Upper lobe of left lung (tissue), 6 donors: ENCODE results near the gene UBE2I. TPM values are rescaled to one million over a fixed set of nuclear protein-coding genes. Genes with fewer than 3 reads are reported as not detected.
A peak's percentile ranks its signal among the peaks of the same experiment; 100 is the strongest.

Source experiments
- ATAC-seq, 2 donors: fragments of 200-7000 bp; cut with Tn5 transposase; one replicate each; pipeline ENCODE4 v1.9.1; 2022; ENCODE audit warnings: mild to moderate bottlenecking in 2 of 2, moderate library complexity in 2 of 2; ENCODE audit not compliant: low FRiP score in 2 of 2
- DNase-seq, 2 donors: peaks; one replicate each; pipeline ENCODE4 v3.0.0-alpha.2; 2019 to 2020
- H3K27ac ChIP-seq, 4 donors: fragments of 200-600 bp; sonication (generic); one replicate each; pipeline ENCODE4 v1.5.1; 2016 to 2019
- H3K27me3 ChIP-seq, 4 donors: fragments of 200-600 bp; sonication (generic); one replicate each; pipeline ENCODE4 v1.5.1; 2017 to 2019
- H3K36me3 ChIP-seq, 4 donors: fragments of 200-600 bp; sonication (generic); one replicate each; pipeline ENCODE4 v1.5.1; 2016 to 2019
- H3K4me1 ChIP-seq, 4 donors: fragments of 200-600 bp; sonication (generic); one replicate each; pipeline ENCODE4 v1.5.1; 2018 to 2019
- H3K4me3 ChIP-seq, 4 donors: fragments of 200-600 bp; sonication (generic); one replicate each; pipeline ENCODE4 v1.5.1; 2017 to 2019; ENCODE audit warnings: mild to moderate bottlenecking in 2 of 4, moderate library complexity in 1 of 4
- H3K9me3 ChIP-seq, 4 donors: fragments of 200-600 bp; sonication (generic); one replicate each; pipeline ENCODE4 v1.5.1; 2018 to 2019
- EP300 ChIP-seq, 4 donors: sonication (generic); formaldehyde crosslinking; IDR thresholded peaks; one replicate each; pipeline ENCODE4 v1.5.1; 2017; ENCODE audit warnings: antibody characterized with exemption in 4 of 4, control low read depth in 2 of 4
- POLR2A ChIP-seq, 4 donors: fragments of 450-650 bp; IDR thresholded peaks; one replicate each; pipeline ENCODE4 v1.5.1; 2016 to 2017; ENCODE audit warnings: antibody characterized with exemption in 4 of 4, mild to moderate bottlenecking in 2 of 4
- POLR2AphosphoS5 ChIP-seq, 2 donors: sonication (generic); formaldehyde crosslinking; IDR thresholded peaks; one replicate each; pipeline ENCODE4 v1.5.1; 2017; ENCODE audit warnings: antibody characterized with exemption in 2 of 2
- WGBS, 2 donors: methylation state at CpG; one replicate each; pipeline ENCODE4 v1.1.5; 2017 to 2018; 5-methylcytosine and 5-hydroxymethylcytosine counted together
- total RNA-seq, 6 donors: library from RNA; depleted of rRNA in 4 of 6; stranded (reverse); fragments of >200 nt in 4 of 6; gene quantifications; one replicate each; pipeline versions ENCODE4 v1.1.0 to v1.2.1, GENCODE V29; 2016 to 2021
- TF ChIP-seq, protein P1 (sequence below), 6 experiments: fragments of 450-650 bp in 4 of 6; fragments of 200-600 bp in 2 of 6; sonication (generic) in 2 of 6; IDR thresholded peaks; one replicate each; pipeline ENCODE4 v1.5.1; 2016 to 2019; ENCODE audit warnings: antibody characterized with exemption in 6 of 6
- donor health status: DM: no; HTN: no; CAD: no; lungs with moderate emphysema.
- donor health status: DM: no; HTN: yes; CAD: no; lungs with severe emphysema.

UBE2I gene
- total RNA-seq, 6 donors from 2014 or later, result 51.4 to 113 (median 92.0) TPM

DNA sequence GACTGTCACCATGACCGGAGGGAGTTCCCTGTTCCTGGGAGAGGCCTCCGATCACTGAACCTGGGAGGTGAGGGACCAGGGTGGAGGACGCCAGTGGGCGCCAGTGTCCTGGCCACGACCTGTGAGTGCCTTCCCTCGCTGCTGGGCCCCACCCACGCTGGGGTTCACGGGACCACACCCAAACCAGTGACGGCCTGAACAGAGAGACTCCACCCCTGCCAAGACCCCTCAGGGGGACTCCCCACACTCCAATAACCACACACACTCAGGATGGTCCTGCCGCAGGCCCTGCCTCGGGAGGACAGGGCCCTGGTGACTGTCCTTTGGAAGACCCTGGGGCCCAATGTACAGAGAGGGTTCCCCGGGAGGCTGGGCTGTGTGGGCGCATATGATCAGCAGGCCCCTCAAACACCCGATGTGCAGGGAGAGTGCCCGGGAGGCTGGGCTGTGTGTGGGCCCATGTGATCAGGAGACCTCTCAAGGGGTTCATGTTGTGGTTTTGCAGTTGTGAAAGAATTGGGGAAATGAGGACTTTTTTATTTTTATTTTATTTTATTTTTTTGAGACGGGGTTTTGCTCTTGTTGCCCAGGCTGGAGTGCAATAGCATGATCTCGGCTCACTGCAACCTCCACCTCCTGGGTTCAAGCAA lies 27.0 kb upstream of the UBE2I start:
- DNase-seq (peak in 1 of 2 donors; percentile 65), ATAC-seq (no peak)
- Histone ChIP-seq H3K36me3 (no peaks in the 10 kb centered on the region), H3K27me3 (peaks cover 0 to 11% (median 0%) of the 10 kb centered on the region in 4 donors), H3K4me1 (no peaks in the 10 kb centered on the region), H3K9me3 (no peaks in the 10 kb centered on the region), H3K4me3 (no peak overlapping the region), H3K27ac (no peak overlapping the region)
- TF ChIP-seq POLR2AphosphoS5 (IDR thresholded peaks at IDR 0.05), result no peak
- TF ChIP-seq POLR2A (IDR thresholded peaks at IDR 0.05), result no peak
- no peak for TF ChIP-seq EP300 (IDR thresholded peaks at IDR 0.05)
- TF ChIP-seq, protein P1, sequence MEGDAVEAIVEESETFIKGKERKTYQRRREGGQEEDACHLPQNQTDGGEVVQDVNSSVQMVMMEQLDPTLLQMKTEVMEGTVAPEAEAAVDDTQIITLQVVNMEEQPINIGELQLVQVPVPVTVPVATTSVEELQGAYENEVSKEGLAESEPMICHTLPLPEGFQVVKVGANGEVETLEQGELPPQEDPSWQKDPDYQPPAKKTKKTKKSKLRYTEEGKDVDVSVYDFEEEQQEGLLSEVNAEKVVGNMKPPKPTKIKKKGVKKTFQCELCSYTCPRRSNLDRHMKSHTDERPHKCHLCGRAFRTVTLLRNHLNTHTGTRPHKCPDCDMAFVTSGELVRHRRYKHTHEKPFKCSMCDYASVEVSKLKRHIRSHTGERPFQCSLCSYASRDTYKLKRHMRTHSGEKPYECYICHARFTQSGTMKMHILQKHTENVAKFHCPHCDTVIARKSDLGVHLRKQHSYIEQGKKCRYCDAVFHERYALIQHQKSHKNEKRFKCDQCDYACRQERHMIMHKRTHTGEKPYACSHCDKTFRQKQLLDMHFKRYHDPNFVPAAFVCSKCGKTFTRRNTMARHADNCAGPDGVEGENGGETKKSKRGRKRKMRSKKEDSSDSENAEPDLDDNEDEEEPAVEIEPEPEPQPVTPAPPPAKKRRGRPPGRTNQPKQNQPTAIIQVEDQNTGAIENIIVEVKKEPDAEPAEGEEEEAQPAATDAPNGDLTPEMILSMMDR (IDR thresholded peaks at IDR 0.05), result no peak
- 67 to 78% methylated on average over 11 to 17 of the region's 17 CpGs for WGBS, 2 donors

- TF ChIP-seq EP300 (IDR thresholded peaks at IDR 0.05) (no peak), POLR2AphosphoS5 (IDR thresholded peaks at IDR 0.05) (no peak), POLR2A (IDR thresholded peaks at IDR 0.05) (no peak)
- TF ChIP-seq, protein P1 (IDR thresholded peaks at IDR 0.05), result no peak
- H3K4me3 ChIP-seq, result no peak overlapping the region
- H3K36me3 ChIP-seq, result no peaks in the 10 kb centered on the region
- no peak for ATAC-seq
- no peaks in the 10 kb centered on the region for H3K9me3 ChIP-seq
- H3K4me1 ChIP-seq, result no peaks in the 10 kb centered on the region
- 33 to 43% methylated on average over 11 to 17 of the region's 17 CpGs for WGBS, 2 donors
- H3K27me3 ChIP-seq, result peaks cover 0 to 15% (median 2%) of the 10 kb centered on the region in 4 donors
- no peak overlapping the region for H3K27ac ChIP-seq
- DNase-seq, result peak in 1 of 2 donors; percentile 44
Measured at GRCh38 chr16:1283296-1283695, 26.1 kb upstream of the UBE2I start.

DNA sequence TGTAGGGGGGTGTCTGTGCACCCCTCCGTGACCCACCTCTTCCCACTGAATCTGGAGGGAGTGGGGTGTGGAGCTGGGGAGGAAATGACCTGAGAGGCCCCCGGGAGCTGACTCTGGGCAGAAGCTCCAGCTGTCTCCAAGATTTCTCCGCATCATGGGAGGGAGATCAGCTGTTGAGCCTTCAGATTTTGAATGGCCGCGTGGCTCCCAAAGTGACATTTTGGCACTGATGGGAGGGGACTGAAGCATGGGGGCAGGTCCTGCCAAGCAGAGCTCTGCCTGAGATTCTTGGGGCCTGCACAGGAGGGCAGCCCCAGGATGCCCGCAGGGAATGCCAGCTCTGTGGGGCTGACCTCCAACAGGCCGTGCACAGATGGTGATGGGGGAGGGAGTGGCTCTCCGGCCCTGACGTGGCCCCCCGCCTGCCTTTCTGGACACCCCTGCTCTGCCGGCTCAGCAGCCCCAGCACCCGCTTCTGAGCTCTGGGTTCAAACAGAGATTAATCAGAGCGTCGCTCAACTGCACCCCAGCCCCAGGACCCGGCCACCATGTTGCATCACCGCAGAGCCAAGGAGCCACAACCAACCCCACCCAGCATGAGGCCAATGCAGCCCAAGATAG lies 25.3 kb upstream of the UBE2I start:
- TF ChIP-seq EP300 (IDR thresholded peaks at IDR 0.05) (no peak), POLR2AphosphoS5 (IDR thresholded peaks at IDR 0.05) (no peak)
- WGBS, 2 donors, result 60 to 74% methylated on average over 6 to 16 of the region's 16 CpGs
- no peak overlapping the region for H3K27ac ChIP-seq
- peak in 1 of 2 donors; percentile 69 for DNase-seq
- no peaks in the 10 kb centered on the region for H3K36me3 ChIP-seq
- no peaks in the 10 kb centered on the region for H3K9me3 ChIP-seq
- peaks cover 0 to 16% (median 6%) of the 10 kb centered on the region in 4 donors for H3K27me3 ChIP-seq
- no peak overlapping the region for H3K4me3 ChIP-seq
- no peaks in the 10 kb centered on the region for H3K4me1 ChIP-seq
- no peak for ATAC-seq

- no peaks in the 10 kb centered on the region for H3K9me3 ChIP-seq
- H3K4me1 ChIP-seq, result peaks cover 0 to 5% (median 0%) of the 10 kb centered on the region in 4 donors
- WGBS, 2 donors, result 65 to 72% methylated on average over 20 to 38 of the region's 38 CpGs
- TF ChIP-seq EP300 (IDR thresholded peaks at IDR 0.05), result no peak
- TF ChIP-seq POLR2AphosphoS5 (IDR thresholded peaks at IDR 0.05), result no peak
- TF ChIP-seq POLR2A (IDR thresholded peaks at IDR 0.05), result no peak
- TF ChIP-seq, protein P1 (IDR thresholded peaks at IDR 0.05), result no peak
- H3K36me3 ChIP-seq, result no peaks in the 10 kb centered on the region
- H3K4me3 ChIP-seq, result no peak overlapping the region
- peaks cover 0 to 24% (median 11%) of the 10 kb centered on the region in 4 donors for H3K27me3 ChIP-seq
- ATAC-seq (no peak), DNase-seq (peak in 1 of 2 donors; percentile 63)
- no peak overlapping the region for H3K27ac ChIP-seq
Measured at GRCh38 chr16:1285669-1286512, 23.5 kb upstream of the UBE2I start.
